ENCODE measurements around the gene BMP2K. TPM values are rescaled to one million over a fixed set of nuclear protein-coding genes. Genes with fewer than 3 reads are reported as not detected.

BMP2K gene
- total and polyA plus RNA-seq, 2 experiments from 2014 or later: 8.2 to 32.5 TPM

- Mint-ChIP-seq H3K9me3 (no peaks in the 10 kb centered on the region), H3K4me1 (peaks cover 3% of the 10 kb centered on the region; the same call in 1 of the 3 replicates), H3K4me3 (no peak overlapping the region), H3K27ac (no peak overlapping the region), H3K27me3 (ENCODE audit: insufficient read depth, low read depth, poor library complexity) (no peaks in the 10 kb centered on the region), H3K36me3 (ENCODE audit: low read depth) (no peaks in the 10 kb centered on the region)
- Histone ChIP-seq H3K4me2 (no peak overlapping the region), H3K27ac (ENCODE audit: low read depth) (no peak overlapping the region), H3K79me2 (replicated peaks; ENCODE audit: insufficient read depth) (no peaks in the 10 kb centered on the region), H4K20me1 (replicated peaks; ENCODE audit: insufficient read depth) (no peaks in the 10 kb centered on the region), H3K9me2 (ENCODE audit: insufficient read depth) (peaks cover 4% of the 10 kb centered on the region), H3K27me3 (ENCODE audit: insufficient read depth) (no peaks in the 10 kb centered on the region), H3K4me3 (no peak overlapping the region), H3F3A (replicated peaks; ENCODE audit: low read depth) (no peaks in the 10 kb centered on the region), H3K4me1 (ENCODE audit: insufficient read depth) (no peaks in the 10 kb centered on the region), H2AFZ (no peak overlapping the region), H3K36me3 (ENCODE audit: insufficient read depth) (no peaks in the 10 kb centered on the region)
- TF ChIP-seq EZH2phosphoT487 (IDR thresholded peaks at IDR 0.05; ENCODE audit: unreplicated experiment): no peak
- no peak for TF ChIP-seq STAT1 (IDR thresholded peaks at IDR 0.05; ENCODE audit: unreplicated experiment)
- TF ChIP-seq, protein P1, sequence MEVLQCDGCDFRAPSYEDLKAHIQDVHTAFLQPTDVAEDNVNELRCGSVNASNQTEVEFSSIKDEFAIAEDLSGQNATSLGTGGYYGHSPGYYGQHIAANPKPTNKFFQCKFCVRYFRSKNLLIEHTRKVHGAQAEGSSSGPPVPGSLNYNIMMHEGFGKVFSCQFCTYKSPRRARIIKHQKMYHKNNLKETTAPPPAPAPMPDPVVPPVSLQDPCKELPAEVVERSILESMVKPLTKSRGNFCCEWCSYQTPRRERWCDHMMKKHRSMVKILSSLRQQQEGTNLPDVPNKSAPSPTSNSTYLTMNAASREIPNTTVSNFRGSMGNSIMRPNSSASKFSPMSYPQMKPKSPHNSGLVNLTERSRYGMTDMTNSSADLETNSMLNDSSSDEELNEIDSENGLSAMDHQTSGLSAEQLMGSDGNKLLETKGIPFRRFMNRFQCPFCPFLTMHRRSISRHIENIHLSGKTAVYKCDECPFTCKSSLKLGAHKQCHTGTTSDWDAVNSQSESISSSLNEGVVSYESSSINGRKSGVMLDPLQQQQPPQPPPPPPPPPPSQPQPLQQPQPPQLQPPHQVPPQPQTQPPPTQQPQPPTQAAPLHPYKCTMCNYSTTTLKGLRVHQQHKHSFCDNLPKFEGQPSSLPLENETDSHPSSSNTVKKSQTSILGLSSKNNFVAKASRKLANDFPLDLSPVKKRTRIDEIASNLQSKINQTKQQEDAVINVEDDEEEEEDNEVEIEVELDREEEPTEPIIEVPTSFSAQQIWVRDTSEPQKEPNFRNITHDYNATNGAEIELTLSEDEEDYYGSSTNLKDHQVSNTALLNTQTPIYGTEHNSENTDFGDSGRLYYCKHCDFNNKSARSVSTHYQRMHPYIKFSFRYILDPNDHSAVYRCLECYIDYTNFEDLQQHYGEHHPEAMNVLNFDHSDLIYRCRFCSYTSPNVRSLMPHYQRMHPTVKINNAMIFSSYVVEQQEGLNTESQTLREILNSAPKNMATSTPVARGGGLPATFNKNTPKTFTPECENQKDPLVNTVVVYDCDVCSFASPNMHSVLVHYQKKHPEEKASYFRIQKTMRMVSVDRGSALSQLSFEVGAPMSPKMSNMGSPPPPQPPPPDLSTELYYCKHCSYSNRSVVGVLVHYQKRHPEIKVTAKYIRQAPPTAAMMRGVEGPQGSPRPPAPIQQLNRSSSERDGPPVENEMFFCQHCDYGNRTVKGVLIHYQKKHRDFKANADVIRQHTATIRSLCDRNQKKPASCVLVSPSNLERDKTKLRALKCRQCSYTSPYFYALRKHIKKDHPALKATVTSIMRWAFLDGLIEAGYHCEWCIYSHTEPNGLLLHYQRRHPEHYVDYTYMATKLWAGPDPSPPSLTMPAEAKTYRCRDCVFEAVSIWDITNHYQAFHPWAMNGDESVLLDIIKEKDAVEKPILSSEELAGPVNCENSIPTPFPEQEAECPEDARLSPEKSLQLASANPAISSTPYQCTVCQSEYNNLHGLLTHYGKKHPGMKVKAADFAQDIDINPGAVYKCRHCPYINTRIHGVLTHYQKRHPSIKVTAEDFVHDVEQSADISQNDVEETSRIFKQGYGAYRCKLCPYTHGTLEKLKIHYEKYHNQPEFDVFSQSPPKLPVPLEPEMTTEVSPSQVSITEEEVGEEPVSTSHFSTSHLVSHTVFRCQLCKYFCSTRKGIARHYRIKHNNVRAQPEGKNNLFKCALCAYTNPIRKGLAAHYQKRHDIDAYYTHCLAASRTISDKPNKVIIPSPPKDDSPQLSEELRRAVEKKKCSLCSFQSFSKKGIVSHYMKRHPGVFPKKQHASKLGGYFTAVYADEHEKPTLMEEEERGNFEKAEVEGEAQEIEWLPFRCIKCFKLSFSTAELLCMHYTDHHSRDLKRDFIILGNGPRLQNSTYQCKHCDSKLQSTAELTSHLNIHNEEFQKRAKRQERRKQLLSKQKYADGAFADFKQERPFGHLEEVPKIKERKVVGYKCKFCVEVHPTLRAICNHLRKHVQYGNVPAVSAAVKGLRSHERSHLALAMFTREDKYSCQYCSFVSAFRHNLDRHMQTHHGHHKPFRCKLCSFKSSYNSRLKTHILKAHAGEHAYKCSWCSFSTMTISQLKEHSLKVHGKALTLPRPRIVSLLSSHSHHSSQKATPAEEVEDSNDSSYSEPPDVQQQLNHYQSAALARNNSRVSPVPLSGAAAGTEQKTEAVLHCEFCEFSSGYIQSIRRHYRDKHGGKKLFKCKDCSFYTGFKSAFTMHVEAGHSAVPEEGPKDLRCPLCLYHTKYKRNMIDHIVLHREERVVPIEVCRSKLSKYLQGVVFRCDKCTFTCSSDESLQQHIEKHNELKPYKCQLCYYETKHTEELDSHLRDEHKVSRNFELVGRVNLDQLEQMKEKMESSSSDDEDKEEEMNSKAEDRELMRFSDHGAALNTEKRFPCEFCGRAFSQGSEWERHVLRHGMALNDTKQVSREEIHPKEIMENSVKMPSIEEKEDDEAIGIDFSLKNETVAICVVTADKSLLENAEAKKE (CRISPR knock-in tag; IDR thresholded peaks at IDR 0.05): no peak
- no peak for TF ChIP-seq ZNF331 (CRISPR knock-in tag; IDR thresholded peaks at IDR 0.05; ENCODE audit: low read depth)
- TF ChIP-seq NANOG (IDR thresholded peaks at IDR 0.05; ENCODE audit: borderline replicate concordance): no peak
- no peak for ATAC-seq
- DNase-seq (ENCODE audit: low spot score): no peak
These were observed 23.1 kb upstream of the BMP2K start for GRCh38 chr4:78753091-78753490.

DNA sequence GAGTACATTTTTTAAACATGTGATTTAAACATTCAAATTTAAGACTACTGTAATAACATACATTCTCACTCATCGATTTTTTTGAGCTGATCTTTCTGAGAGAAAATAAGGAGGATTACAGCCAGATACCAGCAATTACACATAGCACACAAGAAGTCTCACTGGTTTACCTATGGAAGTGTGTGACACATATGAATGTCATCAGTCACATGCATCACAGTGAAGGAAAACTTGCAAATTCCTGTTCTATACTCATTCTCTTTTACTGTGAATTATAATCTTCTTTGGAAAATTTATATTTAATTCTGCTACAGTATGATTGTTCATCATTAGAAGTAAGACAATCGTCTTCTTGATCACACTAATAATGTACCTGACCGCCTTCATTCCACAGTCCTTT is 21.3 kb upstream of the BMP2K start:
- Histone ChIP-seq H3K4me2 (no peak overlapping the region), H3K36me3 (ENCODE audit: insufficient read depth) (no peaks in the 10 kb centered on the region), H3K79me2 (replicated peaks; ENCODE audit: insufficient read depth) (no peaks in the 10 kb centered on the region), H3F3A (replicated peaks; ENCODE audit: low read depth) (no peaks in the 10 kb centered on the region), H3K4me3 (no peak overlapping the region), H3K27me3 (ENCODE audit: insufficient read depth) (no peaks in the 10 kb centered on the region), H3K4me1 (ENCODE audit: insufficient read depth) (no peaks in the 10 kb centered on the region), H2AFZ (no peak overlapping the region), H3K9me2 (ENCODE audit: insufficient read depth) (peaks cover 4% of the 10 kb centered on the region), H4K20me1 (replicated peaks; ENCODE audit: insufficient read depth) (no peaks in the 10 kb centered on the region), H3K27ac (ENCODE audit: low read depth) (no peak overlapping the region)
- no peak for DNase-seq (ENCODE audit: low spot score)
- H3K9me3 Mint-ChIP-seq: no peaks in the 10 kb centered on the region
- H3K4me3 Mint-ChIP-seq: no peak overlapping the region
- H3K4me1 Mint-ChIP-seq: no peaks in the 10 kb centered on the region
- H3K27me3 Mint-ChIP-seq (ENCODE audit: insufficient read depth, low read depth, poor library complexity): no peaks in the 10 kb centered on the region
- no peak for ATAC-seq
- no peak overlapping the region for H3K27ac Mint-ChIP-seq
- H3K36me3 Mint-ChIP-seq (ENCODE audit: low read depth): no peaks in the 10 kb centered on the region
- TF ChIP-seq POLR2AphosphoS5 (IDR thresholded peaks at IDR 0.05; ENCODE audit: low read depth): no peak
- no peak for TF ChIP-seq NANOG (IDR thresholded peaks at IDR 0.05; ENCODE audit: borderline replicate concordance)
- no peak for TF ChIP-seq ETS1 (IDR thresholded peaks at IDR 0.05)
- TF ChIP-seq STAT1 (IDR thresholded peaks at IDR 0.05; ENCODE audit: unreplicated experiment): no peak
- no peak for TF ChIP-seq EZH2 (IDR thresholded peaks at IDR 0.05; ENCODE audit: low read depth, unreplicated experiment)

Measured in GM23338 (cell line).